Renal pelvis (tissue), 4 donors: Measurements from ENCODE around the gene SMYD1. TPM values are rescaled to one million over a fixed set of nuclear protein-coding genes. Genes with fewer than 3 reads are reported as not detected.
A peak's percentile ranks its signal among the peaks of the same experiment; 100 is the strongest.

ENCODE experiments used
- DNase-seq: peaks from one replicate; pipeline ENCODE4 v3.0.0-alpha.2; 2013
- polyA plus RNA-seq, 3 donors: library from polyadenylated mRNA; unstranded; fragments of 120-200 nt; gene quantifications; one replicate each; pipeline ENCODE4 v1.2.1, GENCODE V29; 2013; ENCODE audit not compliant: insufficient read length in 3 of 3

Gene SMYD1
- polyA plus RNA-seq, 3 donors, result 0.10 to 0.13 TPM; not detected in 1

DNA sequence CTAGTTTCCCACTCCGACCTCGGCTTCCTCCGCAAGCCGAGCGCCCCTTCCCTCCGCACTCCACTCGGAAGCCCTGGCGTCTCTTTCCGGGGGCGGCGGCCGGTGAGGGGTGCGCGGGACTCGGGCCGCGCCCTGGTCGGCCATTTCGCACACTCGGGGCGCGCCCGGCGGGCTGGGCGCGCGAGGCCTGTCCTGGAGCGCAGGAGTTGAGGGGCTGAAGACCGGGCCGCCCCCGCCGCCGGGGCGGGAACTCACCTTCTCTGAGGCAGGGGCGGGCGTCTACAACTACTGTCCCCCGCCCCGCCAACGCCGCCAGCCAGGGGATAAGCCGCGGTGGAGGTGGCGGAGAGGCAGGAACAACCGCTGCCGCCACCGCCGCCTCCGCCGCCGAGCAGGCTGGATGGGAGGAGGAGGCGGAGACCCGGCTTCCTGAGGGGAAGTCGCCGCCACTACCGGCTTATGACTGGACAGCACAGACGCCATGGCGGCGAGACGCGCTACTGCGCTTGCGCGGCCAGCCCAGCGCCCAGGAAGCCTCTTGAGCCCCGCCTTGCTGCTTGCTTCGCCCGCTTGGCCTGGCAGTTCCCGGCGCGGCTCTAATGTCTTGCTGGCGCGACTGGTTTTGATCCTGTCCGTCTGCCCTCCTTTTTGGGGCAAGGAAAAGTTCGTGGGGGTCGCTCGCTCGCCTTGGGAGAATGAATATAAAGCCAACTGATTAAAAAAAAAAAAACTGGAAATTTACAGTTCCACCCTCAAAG is 12.1 kb upstream of the SMYD1 start, which contains the start of gene KRCC1:
Gene KRCC1, minus strand, starts transcription at position 413 of the 758 bp plus-strand sequence. CDS start 27,220 bp downstream, outside the sequence.
- peak; percentile 94 for DNase-seq

DNA sequence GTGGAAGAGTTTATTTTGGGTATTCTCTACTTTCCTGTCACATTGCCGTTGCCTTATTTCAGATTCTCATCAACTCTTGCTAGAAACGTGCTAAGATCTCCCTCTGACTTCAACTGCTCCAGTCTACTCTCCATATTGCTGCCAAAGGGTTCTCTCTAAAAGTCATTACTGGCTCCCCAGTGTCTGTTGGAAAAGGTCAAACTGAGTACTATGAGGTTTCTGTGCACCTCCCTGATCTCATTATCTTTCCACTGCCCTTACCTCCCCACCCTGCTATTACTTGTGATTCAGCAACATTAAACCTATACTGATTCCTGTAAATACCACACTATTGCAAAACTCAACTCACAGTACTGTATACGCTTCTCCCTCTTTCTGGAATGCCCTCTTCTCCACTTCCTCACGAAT is 10.2 kb upstream of the SMYD1 start:
- no peak for DNase-seq

GRCh38 chr2:88058191-88058590 is 9.4 kb upstream of the SMYD1 start:
- no peak for DNase-seq

GRCh38 chr2:88059979-88060906 is 7.4 kb upstream of the SMYD1 start:
- no peak for DNase-seq

DNA sequence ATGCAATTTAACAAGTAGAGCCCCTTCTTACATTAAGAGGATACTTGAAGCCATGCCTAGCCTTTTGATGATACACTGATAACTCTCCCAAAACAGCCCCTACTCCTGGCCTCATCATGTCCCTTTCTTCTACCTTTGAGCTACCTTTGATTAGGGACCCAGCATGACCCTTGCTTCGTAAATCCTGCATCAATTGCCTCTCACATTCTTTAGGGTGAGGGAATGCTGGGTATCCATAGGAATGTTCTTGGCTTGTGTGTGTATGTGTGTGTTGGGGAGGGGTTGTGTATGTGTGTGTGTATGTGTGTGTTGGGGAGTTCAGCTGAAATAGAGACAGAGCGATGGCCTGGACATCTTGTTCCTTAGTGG is 6.7 kb upstream of the SMYD1 start:
- DNase-seq, result no peak

GRCh38 chr2:88061295-88061694 is 6.3 kb upstream of the SMYD1 start:
- no peak for DNase-seq

GRCh38 chr2:88066543-88066942 is 1.1 kb upstream of the SMYD1 start:
- DNase-seq, result no peak

DNA sequence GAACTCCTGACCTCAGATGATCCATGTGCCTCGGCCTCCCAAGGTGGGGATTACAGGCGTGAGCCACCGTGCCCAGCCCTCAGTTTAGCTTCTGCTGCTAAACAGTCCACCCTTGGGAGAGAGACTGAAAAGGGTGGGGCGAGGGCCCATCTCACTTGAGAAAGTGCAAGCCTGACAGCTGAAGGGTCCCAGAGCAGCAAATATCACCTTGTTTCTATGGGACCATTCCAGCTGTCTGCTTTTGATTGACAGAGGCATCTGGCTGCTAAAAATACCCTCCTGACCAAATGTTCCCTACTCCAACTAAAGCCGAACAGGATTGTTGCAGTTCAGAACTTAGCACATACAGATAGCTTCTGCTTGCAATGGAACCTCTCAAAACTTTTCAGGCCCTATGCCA is 436 bp upstream of the SMYD1 start:
- DNase-seq, result no peak

DNA sequence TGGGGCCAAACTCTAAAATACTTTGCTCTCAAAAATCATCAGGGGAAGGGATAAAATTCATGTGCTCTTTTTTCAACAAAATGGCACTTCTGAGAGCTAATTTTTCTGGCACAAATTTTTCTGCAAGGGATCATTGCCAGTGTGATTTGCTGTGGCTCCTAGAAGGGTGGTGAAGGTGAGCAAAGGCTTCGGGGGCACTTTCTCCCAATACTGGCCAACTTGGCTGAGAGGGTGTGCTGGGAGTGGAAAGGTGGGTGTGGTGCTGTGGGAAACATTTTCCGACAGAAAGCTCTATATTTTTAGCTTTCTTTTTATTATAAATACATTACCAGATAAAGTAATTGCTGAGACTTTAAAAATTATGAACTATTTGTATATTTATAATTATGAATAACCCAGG is 419 bp downstream of the SMYD1 start:
- no peak for DNase-seq

DNA sequence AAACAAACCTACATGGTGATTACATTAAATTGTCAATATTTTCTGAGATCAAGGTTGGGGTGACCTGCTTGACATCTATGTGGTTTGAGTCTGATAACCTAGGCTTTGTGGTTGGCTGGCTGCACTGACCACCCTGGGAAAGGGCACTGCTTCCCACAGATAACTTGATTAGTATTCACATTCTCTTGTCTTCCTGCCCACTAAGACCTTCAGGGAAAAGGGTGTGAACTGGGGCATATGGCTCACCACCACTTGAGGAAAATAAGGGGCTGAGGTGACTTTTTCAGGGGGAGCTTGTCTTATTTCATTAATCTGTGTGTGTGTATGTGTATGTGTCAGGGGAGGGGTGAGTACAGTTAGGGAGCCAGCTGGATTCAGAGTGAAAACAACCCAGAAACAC is 1.5 kb downstream of the SMYD1 start:
- no peak for DNase-seq

GRCh38 chr2:88070055-88070454 is 2.4 kb downstream of the SMYD1 start:
- DNase-seq, result no peak

- DNase-seq, result no peak
Measured at GRCh38 chr2:88071365-88071764, 3.7 kb downstream of the SMYD1 start.

- DNase-seq, result no peak
Measured at GRCh38 chr2:88074150-88074549, 6.5 kb downstream of the SMYD1 start.

DNA sequence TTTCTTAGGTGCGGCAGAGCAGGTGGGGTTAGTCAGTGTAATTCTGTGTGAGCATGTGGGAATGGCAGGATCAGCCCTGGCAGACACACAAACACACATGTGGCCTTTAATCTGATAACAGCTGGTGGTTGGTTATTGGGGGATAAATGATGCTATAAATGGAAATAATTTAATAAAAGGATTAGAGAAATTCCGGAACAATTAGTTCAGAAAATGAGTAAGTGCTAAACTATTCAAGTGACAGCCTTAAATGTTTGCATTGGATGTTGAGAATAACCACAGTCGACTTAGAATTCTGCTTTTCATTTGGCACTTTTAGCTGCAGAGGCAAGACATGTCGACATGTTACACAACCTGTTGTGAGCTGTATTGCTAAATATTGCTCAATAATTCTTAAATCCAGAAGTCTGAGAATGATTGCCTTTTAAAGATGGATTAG is 7.2 kb downstream of the SMYD1 start:
- DNase-seq, result no peak

DNA sequence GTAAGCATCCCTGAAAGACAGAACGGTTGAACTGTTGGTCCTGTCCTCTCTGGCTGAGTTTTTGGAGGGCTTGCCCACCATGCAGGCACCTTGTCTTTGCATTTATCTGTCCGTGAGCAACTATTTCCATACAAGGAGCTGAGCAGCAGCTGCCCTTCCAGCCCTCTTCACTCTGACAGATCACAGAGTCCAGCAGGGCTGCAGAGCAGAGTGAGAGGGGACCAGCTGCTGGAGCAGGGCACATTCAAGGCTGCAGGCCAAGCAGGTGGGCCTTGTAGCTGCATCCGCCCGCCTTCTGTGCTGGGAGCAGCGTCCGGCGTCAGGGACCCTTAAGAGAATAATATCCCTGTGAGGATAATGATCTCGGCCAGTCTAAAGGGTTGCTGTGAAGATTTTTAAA is 9.5 kb downstream of the SMYD1 start:
- DNase-seq, result no peak

DNA sequence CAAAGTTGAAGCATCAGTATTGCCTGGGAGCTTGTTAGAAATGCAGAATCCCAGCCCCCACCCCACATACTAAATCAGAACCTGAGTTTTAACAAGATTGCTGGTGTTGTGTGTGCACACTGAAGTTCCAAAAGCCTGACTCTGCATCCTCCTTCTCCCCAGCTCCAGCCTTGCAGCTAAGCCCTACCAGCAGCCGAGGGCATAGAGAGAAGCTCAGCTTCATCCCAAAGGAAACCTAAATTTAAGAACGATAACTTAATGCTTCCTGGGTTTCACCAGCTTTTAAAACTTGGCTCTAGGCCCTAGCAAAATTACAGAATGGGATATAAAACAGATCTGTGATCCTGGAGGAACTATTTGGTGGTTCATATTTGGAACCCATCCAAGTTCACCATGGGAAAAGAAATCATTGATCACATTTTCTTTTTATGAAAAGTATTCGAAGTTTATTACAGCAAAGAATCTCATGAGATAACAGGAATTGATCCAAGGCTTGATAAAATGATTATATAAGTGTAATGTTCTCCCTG is 11.1 kb downstream of the SMYD1 start:
- DNase-seq, result no peak

DNA sequence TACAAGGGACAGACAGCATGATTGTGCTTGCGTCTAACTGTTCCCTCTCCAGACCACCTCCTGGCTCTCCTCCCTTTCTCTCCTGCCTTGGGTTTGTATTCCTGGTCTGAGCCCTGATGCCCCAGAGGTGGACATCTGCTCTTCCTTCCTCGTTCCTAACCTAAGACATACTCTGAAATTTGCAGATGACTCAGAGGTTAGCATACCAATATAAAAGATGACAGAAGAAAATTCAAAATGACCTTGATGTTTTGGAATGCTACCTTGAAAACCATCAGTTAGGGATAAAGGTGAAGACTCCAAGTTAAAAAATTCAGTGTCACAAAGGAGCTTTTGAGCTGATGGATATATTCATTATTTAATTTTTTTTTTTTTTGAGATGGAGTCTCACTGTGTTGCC is 12.9 kb downstream of the SMYD1 start:
- no peak for DNase-seq

DNA sequence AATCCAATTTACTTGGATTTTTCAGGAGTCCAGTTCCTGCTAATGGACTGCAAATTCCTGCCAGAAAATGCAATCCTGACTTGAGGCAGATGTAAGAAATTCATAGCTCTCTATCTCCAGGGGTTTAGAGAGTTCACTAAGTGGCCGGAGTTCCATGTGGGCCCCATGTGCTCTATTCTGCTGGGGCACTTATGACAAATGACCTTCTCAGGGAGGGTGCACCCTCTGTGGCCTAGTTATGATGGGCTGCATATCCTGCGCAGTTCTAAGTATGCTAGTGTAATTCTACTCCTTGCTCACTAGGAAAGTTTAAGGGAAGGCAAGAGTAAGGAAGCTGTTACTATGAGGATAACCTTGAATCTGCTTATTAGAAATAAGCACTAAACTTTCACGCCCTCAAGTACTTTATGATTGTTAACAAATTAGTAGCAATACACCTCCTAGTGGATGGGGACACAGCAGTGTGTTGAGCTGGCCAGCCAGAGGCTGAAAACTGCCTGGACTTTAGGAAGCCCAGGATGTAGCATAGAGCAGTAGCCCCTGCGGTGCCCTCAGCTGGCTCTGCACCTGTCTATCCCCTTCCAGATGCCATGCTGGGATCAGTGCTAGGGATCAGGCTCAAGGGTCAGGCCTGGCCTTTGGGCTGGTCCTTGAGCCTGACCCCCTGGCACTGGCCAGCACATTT is 14.4 kb downstream of the SMYD1 start:
- DNase-seq, result no peak

DNA sequence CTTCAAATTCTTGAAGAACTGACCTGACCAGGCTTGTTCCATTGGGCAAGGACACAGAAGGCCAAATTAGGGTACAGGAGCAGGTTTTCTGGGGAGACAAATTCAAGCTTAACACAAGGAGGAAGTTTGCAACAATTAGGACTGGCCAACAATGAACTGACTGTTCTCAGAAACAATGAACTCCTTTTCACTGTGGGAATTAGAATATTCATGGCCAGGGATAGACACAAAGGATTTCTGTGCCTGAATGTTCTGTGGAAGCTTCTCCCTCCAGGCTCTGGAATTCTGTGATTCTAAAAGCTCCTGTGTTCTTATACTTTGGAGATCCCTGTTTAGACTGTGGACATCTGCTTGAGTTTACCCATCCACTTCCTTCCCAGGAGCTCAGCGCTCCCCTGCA is 15.2 kb downstream of the SMYD1 start:
- no peak for DNase-seq

- DNase-seq, result no peak
Measured at GRCh38 chr2:88085099-88085498, 17.5 kb downstream of the SMYD1 start.

DNA sequence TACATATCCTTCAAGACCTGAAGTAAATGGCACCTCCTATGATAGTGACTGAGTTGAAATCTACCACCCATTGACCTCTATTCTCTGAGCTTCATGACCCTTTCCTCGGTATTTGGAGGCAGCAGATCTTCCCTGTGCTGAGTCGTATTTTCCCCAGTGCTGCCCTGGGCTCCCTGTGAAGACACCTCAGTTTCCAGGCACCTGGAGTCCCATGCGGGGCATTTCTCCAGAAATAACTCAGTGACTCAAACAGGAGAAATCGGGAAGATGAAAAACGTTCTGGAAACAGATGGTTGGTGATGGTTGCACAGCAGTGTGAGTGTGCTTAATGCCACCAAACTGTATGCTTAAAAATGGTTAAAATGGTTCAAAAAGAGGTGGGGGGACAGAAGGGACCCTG is 18.0 kb downstream of the SMYD1 start:
- no peak for DNase-seq

DNA sequence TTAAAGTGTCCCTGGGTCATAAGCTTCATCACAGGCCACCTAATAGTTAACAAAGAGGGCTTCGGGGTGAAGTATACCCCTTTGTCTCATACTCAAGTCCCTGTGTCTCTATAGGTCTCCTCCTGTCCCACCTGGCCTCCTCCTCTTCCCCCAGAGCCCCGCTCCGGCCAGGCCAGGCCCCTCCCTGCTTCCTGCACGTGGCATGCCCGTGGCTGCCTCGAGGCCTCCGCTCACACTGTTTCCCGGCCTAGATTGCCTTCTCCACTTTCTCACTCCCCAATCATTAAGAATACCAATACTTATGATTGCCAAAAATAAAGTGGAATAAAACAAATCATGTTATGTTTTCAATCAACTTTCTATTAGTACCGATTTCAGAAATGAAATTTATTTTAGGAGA is 18.8 kb downstream of the SMYD1 start:
- no peak for DNase-seq
